CD4-positive, alpha-beta T cell treated with Interleukin-4 for 4 hours (primary cell): ENCODE results near the gene ZNG1F.
"Not testable (repeated sequence)": the region's sequence is repeated elsewhere in the genome, so short reads cannot be mapped to it uniquely, and the experiment has no call there.

ENCODE experiments used
- DNase-seq: peaks from one replicate; pipeline ENCODE4 v3.0.0-alpha.2; 2020

Gene ZNG1F

GRCh38 chr9:41189217-41189616 is at the start of gene ZNG1F:
Gene ZNG1F (minus strand): TSS chr9:41189317. CDS start chr9:41189258, 59 bp downstream.
- DNase-seq: not testable (repeated sequence)

DNA sequence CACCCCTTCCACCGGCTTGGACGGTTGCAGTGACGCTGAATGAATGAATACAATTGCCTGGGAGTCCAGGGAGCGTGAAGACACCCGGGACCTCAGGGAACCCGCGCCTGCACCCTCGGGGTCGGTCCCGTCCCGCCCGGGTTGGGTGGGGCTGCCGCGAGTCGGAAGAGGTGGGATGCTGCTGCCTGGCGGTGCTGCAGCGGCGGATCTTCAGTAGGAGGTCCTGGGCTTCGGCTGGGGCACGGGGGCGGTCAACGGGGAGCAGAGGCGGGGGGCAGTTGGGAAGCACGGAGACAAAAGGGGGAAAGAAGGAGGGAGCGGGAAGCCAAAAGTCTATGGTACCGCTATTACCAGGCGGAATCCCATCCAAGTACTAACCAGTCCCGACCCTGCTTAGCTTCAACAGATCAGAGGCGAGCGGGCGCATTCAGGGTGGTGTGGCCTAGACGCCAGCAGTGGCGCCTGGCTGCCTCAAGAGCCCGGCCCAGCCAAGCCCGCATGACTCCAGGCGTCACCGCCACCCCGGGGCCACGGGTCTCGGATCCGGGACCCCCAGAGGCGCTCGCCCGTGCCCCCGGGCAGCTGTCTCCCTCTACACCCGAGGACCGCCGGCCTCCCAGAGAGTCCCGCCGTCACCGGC is 48.1 kb upstream of the ZNG1F start:
- peak; percentile 36 for DNase-seq

DNA sequence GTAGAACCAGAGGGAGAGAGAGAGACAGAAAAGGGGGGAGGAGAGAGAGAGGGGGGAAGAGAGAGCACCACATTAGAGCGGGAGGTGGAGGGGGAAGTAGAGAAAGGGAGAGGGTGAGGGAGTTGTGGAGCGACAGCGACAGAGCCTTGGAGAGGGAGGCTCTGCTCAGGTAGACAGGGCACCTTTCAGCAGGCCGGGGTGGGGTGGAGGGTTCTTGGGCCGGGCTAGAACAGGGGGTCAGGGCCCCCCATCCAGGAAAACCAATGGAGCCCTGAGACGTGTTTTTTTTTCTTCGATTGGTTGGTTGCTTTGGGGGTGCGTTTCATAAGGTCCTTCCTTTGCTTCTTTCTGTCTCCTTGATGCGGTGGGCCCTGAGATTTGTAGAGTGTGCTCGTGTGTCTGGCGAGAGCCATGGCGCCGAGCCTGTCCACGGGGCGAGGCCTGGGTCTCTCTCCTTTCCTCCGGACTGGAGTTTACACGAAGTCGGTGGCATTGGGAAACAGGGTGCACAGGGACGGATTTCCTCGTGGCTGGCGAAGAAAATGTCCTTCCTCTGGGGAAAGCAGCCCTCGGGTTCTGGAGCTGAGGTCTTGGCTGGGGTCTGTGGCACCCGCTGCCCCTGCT is 47.5 kb upstream of the ZNG1F start:
- DNase-seq: not testable (repeated sequence)

GRCh38 chr9:41234811-41235805 is 46.0 kb upstream of the ZNG1F start:
- DNase-seq: peak; percentile 80

DNA sequence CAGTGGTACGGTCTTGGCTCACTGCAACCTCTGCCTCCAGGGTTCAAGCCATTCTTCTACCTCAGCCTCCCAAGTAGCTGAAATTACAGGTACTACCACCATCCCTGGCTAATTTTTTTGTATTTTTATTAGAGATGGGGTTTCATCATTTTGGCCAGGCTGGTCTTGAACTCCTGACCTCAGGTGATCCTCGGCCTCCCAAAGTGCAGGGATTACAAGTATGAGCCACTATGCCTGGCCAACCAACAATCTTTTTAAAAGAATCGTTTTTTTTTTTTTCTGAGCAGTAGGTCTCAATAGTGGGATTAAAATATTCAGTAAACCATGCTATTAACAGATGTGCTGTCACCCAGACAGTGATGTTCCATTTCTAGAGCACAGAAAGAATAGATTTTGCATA is 45.1 kb upstream of the ZNG1F start:
- not testable (repeated sequence) for DNase-seq

DNA sequence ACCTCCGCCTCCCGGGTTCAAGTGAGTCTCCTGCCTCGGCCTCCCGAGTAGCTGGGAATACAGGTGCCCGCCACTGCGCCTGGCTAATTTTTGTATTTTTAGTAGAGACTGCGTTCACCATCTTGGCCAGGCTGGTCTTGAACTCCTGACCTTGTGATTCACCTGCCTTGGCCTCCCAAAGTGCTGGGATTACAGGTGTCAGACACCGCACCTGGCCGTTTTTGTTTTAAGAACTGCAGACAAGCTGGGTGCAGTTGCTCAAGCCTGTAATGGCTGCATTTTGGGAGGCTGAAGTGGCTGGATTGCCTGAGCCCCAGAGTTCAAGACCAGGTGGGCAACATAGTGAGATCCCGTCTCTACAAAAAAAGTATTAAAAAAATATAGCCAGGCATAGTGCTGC is 43.2 kb upstream of the ZNG1F start:
- DNase-seq: not testable (repeated sequence)

DNA sequence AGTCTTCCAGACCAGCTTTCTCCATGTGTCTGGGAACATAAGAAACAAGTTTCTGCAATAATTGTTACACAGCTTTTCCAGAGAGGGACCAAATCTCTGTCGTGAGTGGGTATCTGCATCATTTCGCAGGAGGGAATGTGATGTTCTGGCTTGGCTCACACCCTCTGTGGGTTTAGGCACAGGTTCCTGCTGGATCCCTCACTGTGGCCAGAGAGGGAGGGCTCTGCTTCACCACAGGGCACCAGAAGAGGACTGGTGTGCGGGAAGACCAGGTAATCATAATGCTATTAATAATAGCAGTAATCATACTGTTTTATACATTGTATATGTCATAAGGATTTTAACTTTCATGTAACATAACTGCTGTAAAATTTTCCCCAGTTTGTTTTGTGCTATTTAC is 41.3 kb upstream of the ZNG1F start:
- not testable (repeated sequence) for DNase-seq

DNA sequence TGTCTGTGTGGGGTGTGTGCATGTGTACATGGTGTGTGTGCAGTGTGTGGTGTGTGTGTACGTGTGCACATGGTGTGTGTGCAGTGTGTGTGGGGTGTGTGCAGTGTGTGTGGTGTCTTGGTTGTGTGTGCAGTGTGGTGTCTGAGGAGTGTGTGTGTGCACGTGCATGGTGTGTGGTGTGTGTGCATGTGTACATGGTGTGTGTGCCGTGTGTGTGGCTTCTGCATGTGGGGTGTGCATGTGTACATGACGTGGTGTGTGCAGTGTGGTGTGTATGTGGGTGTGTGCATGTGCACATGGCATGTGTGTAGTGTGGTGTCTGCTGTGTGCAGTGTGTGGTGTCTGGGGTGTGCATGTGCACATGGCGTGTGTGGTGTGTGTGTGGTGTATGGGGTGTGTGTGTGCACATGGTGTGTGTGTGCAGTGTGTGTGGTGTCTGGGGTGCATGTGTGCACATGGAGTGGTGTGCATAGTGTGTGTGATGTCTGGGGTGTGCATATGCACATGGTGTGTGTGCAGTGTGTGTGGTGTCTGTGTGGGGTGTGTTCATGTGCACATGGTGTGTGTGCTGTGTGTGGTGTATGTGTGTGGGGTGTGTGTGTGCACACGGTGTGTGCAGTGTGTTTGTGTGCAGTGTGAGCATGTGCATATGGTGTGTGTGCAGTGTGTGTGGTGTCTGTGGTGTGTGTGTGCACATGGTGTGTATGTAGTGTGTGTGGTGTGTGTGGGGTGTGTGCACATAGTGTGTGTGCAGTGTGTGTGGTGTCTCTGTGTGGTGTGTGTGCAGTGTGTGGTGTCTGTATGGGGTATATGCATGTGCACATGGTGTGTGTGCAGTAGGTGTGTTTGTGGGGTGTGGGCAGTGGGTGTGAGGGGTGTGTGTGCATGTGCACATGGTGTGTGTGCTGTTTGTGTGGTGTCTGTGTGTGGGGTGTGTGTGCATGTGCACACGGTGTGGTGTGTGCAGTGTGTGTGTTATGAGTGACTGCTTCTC is 40.6 kb upstream of the ZNG1F start:
- no peak for DNase-seq

DNA sequence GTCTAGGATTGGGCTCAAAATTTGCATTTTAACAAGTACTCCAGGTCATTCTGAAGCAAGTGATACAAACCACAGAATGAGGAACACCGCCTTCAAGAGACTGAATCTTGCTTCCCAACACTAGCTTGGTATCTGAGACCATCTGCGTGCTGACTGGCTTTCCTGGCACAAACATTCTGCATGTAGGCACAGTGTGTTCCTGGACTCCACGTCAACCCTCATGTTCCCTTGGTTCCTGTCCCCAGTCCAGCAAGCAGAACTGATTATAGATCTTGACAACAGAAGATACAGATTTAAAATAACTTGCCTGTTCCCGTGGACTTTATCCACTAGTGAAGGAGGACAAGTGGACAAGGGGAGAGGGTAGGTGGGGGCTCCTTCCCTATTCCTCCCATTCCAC is 30.7 kb upstream of the ZNG1F start:
- DNase-seq: not testable (repeated sequence)

DNA sequence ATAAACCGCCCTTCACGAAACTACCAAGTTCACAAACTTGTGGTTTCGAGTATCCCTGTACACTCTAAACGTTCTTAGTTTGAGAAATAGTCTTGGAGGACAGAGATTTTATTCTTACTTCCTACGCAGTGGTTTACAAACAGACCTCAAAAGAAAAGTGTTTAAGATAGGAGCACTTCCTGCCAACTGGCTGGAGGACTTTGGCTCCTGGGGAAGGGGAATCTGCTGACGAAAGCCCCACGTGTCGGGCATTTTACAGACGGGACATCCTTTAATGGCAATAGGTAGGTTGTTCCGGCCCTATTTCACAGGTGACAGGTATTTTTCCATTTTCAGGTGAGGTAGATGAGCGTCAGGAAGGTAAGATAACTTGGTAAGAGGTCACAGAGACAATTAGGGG is 678 bp downstream of the ZNG1F start:
- DNase-seq: not testable (repeated sequence)

DNA sequence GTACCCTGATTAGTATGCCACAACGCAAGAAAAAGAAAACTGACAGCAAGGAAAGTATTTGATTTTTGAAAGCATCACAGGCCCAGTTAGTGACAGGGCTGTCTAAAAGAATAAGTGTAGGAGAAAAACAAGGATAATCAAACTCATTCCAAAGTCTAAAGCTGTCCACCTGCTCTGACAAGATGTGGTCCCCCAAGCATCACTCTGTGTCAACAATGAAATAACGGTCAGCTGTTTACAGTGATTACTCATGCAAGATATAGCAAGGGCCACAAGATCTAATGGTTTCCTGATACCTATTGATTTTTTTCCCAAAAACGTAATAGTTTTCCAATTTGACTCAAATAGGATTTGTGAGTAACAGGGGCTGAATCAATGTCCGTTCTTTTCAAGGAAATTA is 14.1 kb downstream of the ZNG1F start:
- DNase-seq: not testable (repeated sequence)

- not testable (repeated sequence) for DNase-seq
These were observed 39.0 kb downstream of the ZNG1F start for GRCh38 chr9:41150116-41150515.

DNA sequence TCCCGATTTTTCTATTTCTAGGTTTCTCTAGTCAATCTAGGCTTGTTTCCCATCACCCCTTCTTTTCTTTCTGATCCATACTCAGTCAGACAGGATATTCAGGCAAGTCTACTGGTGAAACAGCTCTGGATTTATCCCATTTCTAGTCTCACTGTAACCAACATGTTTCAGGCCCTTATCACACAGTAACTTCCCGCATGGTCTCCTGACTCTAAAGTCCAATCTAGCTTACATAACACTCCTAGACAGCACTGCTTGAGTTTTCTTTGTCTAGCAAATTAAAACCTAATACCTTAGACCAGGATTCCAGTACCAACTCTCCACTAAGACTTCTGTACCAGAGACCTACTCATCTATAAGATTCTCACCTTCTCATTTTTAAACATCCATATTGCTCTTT is 47.2 kb downstream of the ZNG1F start:
- DNase-seq: not testable (repeated sequence)

GRCh38 chr9:41128581-41128980 is 60.5 kb downstream of the ZNG1F start, which contains the start of gene FOXD4L6:
Gene FOXD4L6 (minus strand): TSS chr9:41128681. CDS start chr9:41128383, 298 bp downstream.
- not testable (repeated sequence) for DNase-seq

DNA sequence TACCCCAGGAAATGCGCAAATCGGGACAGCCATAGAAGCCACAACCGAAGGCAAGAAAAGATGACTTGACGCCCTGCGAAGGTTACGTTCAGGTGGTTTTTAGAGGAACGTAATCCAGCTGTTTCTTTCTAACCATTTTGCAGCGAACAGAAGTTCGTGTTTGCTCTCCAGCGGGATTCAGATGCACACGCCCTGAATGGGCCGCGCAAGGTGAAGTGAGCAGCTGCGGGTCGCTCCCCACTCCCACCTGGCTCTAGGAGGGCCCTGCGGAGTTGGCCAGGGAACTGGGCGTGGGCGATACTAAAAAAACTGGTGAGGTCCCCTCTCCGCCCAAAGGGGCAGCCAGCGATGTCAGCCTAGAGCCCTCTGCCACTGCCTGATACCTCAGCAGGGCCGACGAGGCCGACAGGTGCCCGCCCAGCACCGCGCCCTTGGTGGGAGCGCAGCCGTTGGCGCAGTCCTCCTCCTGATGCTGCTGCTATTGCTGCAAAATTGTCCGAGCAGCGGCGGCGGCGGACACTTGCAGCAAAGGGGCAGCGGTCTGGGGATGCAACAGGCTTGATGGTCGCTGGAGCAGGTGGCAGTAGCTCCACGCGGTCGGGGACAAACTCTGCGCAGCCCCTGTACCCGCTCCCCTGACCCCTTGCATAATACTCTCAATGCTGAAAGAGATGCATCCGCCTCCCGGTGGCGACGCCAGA is 62.2 kb downstream of the ZNG1F start:
- DNase-seq: not testable (repeated sequence)

- DNase-seq: not testable (repeated sequence)
These were observed 63.2 kb downstream of the ZNG1F start for GRCh38 chr9:41125936-41126335.

DNA sequence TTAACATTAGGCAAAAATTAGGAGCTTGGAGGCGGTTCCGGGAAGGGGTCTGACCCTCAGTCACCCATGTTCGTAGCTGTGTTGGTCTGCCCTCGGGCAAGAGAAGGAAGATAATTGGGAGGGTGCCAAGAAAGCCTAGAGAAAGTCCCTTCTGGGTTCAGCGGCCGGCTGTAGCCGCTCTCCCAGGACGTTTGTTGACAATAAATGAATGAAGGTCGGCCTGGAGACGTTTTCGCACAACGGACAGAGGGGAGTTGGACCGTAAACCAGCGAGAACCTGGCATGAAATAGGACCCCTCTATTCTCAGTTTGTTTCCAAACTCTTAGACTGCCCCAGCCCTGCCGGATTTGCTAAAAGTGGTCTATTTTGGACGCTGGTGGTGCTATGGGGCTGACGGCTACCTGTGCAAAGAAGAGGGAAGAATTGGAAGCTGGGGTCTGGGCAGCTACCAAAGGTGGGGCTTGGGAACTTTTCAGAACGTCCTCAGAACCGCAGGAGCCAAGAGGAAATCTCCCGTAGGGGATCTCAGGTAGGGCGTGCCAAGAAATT is 63.9 kb downstream of the ZNG1F start:
- not testable (repeated sequence) for DNase-seq

DNA sequence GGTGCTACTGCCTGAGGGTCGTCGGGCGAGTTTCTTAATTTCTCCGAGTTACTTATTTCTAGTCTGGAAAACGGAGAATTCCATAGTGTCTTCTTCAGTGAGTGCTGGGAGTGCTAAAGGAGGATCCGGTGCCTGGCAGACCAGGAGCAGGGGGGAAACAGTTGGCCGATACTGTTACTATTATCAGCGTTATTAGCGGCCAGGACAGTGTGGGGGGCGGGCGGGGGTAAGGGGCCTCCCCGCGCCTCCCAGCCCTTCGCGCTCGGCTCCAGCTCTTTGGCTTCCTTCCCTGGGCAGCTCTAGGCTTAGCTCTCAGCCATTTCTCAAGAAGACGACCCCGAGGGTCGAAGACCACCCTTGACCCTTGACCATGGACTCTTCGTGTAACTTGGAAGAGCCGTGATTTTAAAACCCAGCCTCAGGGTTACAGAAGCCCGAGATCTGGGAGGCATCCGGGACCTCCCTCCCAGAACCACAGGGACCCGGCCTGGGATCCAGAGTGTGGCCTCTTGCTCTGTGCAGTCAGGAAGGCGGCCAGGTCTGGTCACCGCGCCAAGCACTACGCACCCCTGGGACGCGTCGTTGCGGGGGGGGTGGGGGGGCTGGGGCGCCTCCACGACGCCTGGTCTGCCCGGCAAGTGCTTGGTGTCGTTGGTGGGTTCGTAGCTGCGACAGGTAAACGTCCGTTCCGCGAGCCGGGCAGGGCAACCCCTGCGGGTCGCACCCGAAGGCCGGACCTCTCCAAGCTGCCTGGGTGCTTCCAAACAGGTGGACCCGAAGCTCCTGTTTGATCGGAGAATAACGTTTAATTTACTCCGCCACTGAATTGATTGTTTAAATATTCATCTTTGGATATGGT is 64.6 kb downstream of the ZNG1F start:
- DNase-seq: not testable (repeated sequence)

GRCh38 chr9:41123812-41124211 is 65.3 kb downstream of the ZNG1F start:
- DNase-seq: not testable (repeated sequence)

DNA sequence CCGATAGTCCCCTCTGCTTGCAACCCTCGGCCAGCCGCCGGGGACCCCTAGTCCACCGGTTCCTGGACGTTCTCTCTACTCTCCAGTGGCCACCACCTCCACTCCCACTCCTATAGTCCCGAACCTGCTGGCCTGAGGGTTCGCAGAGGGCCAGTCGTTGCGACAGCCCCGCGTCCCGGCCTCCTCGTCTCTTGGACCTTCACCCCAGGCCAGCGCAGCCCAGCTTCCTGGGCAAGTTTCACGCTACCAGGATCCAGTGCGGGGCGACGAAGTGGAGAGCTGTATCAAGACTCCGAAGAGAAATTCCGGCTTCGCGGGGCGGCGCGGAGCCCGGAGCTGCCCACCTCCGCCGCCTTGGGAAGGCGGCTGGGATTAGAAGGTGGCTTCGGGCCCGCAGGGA is 65.7 kb downstream of the ZNG1F start:
- not testable (repeated sequence) for DNase-seq
